Diencephalon (tissue), 1 donor: Measurements from ENCODE around the gene POLR2J2. TPM values are rescaled to one million over a fixed set of nuclear protein-coding genes. Genes with fewer than 3 reads are reported as not detected.

Experiments
- small RNA-seq: library from RNA; depleted of rRNA; stranded (forward); fragments of <200 nt; gene quantifications from one replicate; pipeline ENCODE3, GENCODE V24; 2014
- total RNA-seq: library from RNA; depleted of rRNA; stranded (reverse); fragments of >200 nt; gene quantifications from one replicate; pipeline ENCODE4 v1.2.3, GENCODE V29; 2014

POLR2J2 gene
- total RNA-seq, result 5.3 TPM

DNA sequence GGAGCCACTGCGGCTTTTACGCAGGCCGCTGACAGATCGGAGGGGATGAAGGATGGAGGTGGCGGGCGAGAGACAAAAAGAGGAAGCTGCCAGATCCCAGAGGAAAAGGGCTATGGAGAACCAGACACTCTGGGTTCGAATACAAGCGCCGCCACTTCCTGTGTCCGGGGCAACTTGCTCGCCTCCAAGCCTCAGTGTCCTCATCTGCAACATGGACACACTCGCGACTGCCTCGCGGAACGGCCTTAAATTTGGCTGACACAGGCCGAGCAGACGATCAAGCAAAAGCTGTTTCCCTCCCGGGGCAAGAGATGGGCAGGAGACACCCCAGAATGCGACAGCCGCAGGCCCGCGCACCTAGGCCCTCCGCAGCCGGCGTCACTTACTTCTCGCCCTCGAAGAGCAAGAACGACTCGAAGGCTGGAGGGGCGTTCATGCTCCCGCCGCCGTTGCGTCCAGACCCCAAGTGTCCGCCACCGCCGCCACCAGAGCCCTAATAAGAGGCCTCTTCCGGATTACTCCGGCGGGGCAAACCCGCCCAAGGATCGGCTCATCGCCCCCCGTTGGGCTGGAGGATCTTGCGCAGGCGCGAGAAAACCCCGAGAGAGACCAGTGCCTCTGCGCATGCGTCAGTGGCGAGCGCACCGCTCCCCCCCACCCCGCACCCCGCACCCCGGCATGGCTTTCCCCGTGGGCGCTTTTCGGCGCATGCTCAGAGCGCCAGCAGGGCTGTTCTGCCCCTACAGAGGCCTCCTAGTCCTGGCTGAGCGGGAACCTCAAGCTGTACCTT is at the start of gene POLR2J2:
TSS of gene POLR2J2 (minus strand) at position 498 of the 790 bp plus-strand sequence. CDS start at position 436, 62 bp downstream.

DNA sequence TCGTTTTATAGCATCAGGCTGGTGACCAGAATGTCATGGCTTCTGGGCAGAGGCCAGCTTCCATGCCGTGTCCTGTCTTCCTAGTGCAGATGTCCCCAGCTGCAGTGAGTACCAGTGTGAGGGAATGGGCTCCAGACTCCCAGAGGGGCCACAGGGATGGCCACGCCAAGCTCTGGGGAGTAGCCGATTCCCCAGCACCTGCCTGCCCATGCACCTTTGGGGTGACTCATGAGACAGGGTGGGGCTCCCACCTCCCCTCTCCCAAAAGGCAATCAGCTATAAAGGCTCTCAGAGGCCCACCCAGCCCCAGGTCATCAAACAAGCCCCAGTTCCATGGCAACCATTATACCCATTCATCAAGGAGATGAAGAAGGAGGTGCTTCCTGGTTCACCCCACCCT is 21.5 kb downstream of the POLR2J2 start, which contains the start of gene SPDYE2B:
TSS of gene SPDYE2B (plus strand) at position 396 of the 400 bp plus-strand sequence. CDS start 2,030 bp downstream, outside the sequence.

DNA sequence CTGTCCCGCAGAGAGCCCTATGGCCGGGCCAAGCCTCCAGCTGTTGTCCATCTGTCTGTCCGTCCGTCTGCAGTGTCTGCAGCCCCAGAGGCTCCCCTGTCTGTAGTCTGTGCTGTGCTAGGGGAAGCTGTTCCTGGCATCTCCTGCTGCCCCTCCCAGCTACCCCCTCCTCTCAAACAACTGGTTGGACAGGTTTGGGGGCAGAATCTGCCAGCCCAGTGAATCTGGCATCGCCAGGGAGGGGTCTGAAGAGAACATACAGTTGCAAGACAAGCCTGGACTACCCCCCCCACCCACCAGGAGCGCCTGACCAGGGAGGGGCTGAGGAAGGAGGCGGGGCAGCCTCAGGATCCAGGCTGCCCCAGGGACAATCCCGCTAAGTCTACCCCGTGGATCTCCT is 28.8 kb downstream of the POLR2J2 start, which contains the start of gene UPK3BL1:
TSS of gene UPK3BL1 (minus strand) at position 101 of the 400 bp plus-strand sequence. CDS start at position 51, 50 bp downstream.

DNA sequence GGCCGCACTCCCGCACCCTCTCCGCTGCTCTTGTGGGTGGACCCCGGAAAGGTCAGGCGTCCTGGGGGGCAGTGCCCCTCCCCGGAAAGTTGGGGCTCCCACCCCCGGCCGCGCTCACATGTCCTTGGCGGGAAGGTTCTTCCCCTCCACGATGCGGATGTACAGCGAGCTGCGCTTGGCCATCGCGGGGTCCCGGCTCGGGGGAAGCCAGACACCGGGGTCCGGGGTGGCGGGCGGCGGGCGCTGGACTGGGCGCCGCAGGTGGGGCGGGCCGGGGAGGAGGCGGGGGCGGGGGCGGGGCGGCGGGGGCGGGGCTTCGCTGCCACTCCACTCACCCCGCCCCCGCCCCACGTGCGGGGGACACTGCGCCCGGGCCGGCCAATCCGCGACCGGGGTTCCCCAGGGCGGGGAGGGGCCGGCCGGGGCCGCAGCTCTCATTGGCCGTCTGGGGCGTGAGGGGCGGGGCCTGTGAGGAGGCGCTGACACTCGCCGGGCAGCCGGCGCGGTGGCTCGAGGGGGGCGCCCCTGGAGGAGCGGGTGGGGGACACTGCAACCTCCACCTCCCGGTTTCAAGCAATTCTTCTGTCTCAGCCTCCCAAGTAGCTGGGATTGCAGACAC is 54.8 kb downstream of the POLR2J2 start, which contains the start of gene RASA4:
TSS of gene RASA4 (minus strand) at position 250 of the 619 bp plus-strand sequence. CDS start at position 183, 67 bp downstream.

Small RNAs within 50 kb of the gene (small RNA-seq; reads per million reads assigned to genes)
- gene AC105052.3 (not detected), gene UPK3BL1 (not detected)

Other genes starting within 250 kb of the POLR2J2 start
- gene ORAI2, start 238.1 kb downstream of the POLR2J2 start, total RNA-seq, result 45.4 TPM
- gene ALKBH4, start 206.8 kb downstream of the POLR2J2 start, total RNA-seq, result 13.6 TPM
- 44.5 TPM for gene LRWD1, start 206.7 kb downstream of the POLR2J2 start, total RNA-seq
- 13.1 TPM for gene POLR2J, start 192.7 kb downstream of the POLR2J2 start, total RNA-seq
- 17.1 TPM for gene RASA4B, start 153.9 kb downstream of the POLR2J2 start, total RNA-seq
- 2.8 TPM for gene UPK3BL2, start 128.0 kb downstream of the POLR2J2 start, total RNA-seq
- gene SPDYE2, start 120.4 kb downstream of the POLR2J2 start, total RNA-seq, result 0.23 TPM
- 34.4 TPM for gene POLR2J3, start 99.1 kb downstream of the POLR2J2 start, total RNA-seq
- 56.5 TPM for gene RASA4, start 54.9 kb downstream of the POLR2J2 start, total RNA-seq
- 28.8 TPM for gene UPK3BL1, start 28.9 kb downstream of the POLR2J2 start, total RNA-seq
- not detected for gene SPDYE2B, start 21.3 kb downstream of the POLR2J2 start, total RNA-seq
- gene FAM185A, start 77.3 kb upstream of the POLR2J2 start, total RNA-seq, result 20.3 TPM
- 33.2 TPM for gene LRRC17, start 241.3 kb upstream of the POLR2J2 start, total RNA-seq